ENCODE results near the gene PHF2.

The PHF2 gene

DNA sequence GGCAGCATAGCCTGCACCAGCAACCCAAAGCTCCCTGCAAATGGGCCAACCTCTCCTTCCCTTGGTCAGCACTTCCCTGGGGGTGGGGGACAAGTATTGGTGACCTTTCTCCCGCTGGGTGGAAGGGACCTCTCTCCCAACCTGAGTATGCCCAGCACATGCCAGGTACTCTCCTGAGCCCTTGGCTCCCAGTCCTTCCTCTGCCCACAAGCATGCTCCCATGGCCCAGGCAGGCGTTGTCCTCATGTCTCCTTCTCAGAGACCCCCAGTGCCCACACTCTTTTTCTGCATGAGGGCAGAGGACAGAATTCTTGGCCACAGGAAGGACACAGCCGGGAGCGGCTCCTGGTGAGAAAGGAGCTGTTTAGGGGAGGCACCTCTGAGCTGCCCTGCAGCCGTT, 60.3 kb downstream of the PHF2 start:
- Histone ChIP-seq H3K4me2 (no peak overlapping the region), H3K27me3 (ENCODE audit: insufficient read depth, low read depth) (no peaks in the 10 kb centered on the region), H3K4me1 (ENCODE audit: low read depth, poor library complexity, severe bottlenecking) (no peaks in the 10 kb centered on the region), H4K20me1 (ENCODE audit: insufficient read depth) (no peaks in the 10 kb centered on the region), H2AFZ (ENCODE audit: low read depth) (no peak overlapping the region), H3K9ac (no peak overlapping the region), H3K27ac (no peak overlapping the region), H3K79me2 (ENCODE audit: insufficient read depth, low read depth) (no peaks in the 10 kb centered on the region), H3K36me3 (ENCODE audit: insufficient read depth) (no peaks in the 10 kb centered on the region), H3K4me3 (IDR thresholded peaks at IDR 0.05; ENCODE audit: insufficient read depth, low read depth, low read length) (no peak overlapping the region)
- TF ChIP-seq, protein P1, sequence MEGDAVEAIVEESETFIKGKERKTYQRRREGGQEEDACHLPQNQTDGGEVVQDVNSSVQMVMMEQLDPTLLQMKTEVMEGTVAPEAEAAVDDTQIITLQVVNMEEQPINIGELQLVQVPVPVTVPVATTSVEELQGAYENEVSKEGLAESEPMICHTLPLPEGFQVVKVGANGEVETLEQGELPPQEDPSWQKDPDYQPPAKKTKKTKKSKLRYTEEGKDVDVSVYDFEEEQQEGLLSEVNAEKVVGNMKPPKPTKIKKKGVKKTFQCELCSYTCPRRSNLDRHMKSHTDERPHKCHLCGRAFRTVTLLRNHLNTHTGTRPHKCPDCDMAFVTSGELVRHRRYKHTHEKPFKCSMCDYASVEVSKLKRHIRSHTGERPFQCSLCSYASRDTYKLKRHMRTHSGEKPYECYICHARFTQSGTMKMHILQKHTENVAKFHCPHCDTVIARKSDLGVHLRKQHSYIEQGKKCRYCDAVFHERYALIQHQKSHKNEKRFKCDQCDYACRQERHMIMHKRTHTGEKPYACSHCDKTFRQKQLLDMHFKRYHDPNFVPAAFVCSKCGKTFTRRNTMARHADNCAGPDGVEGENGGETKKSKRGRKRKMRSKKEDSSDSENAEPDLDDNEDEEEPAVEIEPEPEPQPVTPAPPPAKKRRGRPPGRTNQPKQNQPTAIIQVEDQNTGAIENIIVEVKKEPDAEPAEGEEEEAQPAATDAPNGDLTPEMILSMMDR (conservative IDR thresholded peaks at IDR 0.05; ENCODE audit: low read depth, low read length): no peak

GRCh38 chr9:93637886-93638285, 61.5 kb downstream of the PHF2 start:
- Histone ChIP-seq H3K27ac (no peak overlapping the region), H3K4me3 (IDR thresholded peaks at IDR 0.05; ENCODE audit: insufficient read depth, low read depth, low read length) (no peak overlapping the region), H3K9ac (no peak overlapping the region), H2AFZ (ENCODE audit: low read depth) (no peak overlapping the region), H3K4me1 (ENCODE audit: low read depth, poor library complexity, severe bottlenecking) (no peaks in the 10 kb centered on the region), H3K36me3 (ENCODE audit: insufficient read depth) (no peaks in the 10 kb centered on the region), H3K27me3 (ENCODE audit: insufficient read depth, low read depth) (no peaks in the 10 kb centered on the region), H4K20me1 (ENCODE audit: insufficient read depth) (no peaks in the 10 kb centered on the region), H3K79me2 (ENCODE audit: insufficient read depth, low read depth) (no peaks in the 10 kb centered on the region), H3K4me2 (no peak overlapping the region)
- TF ChIP-seq, protein P1 (conservative IDR thresholded peaks at IDR 0.05; ENCODE audit: low read depth, low read length): no peak

GRCh38 chr9:93640027-93640426, 63.6 kb downstream of the PHF2 start:
- H3K27me3 ChIP-seq (ENCODE audit: insufficient read depth, low read depth): no peaks in the 10 kb centered on the region
- no peaks in the 10 kb centered on the region for H3K4me1 ChIP-seq (ENCODE audit: low read depth, poor library complexity, severe bottlenecking)
- H3K27ac ChIP-seq: no peak overlapping the region
- H3K4me3 ChIP-seq (IDR thresholded peaks at IDR 0.05; ENCODE audit: insufficient read depth, low read depth, low read length): no peak overlapping the region
- no peaks in the 10 kb centered on the region for H3K79me2 ChIP-seq (ENCODE audit: insufficient read depth, low read depth)
- no peak overlapping the region for H3K4me2 ChIP-seq
- TF ChIP-seq, protein P1 (conservative IDR thresholded peaks at IDR 0.05; ENCODE audit: low read depth, low read length): no peak
- no peaks in the 10 kb centered on the region for H4K20me1 ChIP-seq (ENCODE audit: insufficient read depth)
- H2AFZ ChIP-seq (ENCODE audit: low read depth): no peak overlapping the region
- no peak overlapping the region for H3K9ac ChIP-seq
- no peaks in the 10 kb centered on the region for H3K36me3 ChIP-seq (ENCODE audit: insufficient read depth)

DNA sequence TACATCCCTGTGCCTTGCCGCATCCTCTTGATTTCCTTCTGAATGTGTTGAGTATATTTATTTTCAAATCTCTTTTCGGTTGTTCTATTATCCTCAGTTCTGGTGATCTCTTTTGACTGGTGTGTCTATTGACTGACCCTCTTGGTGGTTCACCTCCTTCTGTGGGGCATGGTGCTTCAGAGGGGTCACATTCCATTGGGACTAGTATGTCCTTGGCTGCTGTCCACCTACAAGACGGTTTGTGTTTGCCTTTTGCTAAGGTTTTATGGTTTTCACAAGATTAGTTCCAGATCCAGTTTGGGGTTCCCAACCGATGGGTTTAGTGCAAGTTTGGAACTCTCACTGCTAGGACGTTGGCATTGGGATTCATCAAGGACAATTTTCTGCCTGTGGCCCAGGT, 66.6 kb downstream of the PHF2 start:
- Histone ChIP-seq H3K4me2 (no peak overlapping the region), H3K4me1 (ENCODE audit: low read depth, poor library complexity, severe bottlenecking) (no peaks in the 10 kb centered on the region), H3K27me3 (ENCODE audit: insufficient read depth, low read depth) (no peaks in the 10 kb centered on the region), H3K79me2 (ENCODE audit: insufficient read depth, low read depth) (no peaks in the 10 kb centered on the region), H2AFZ (ENCODE audit: low read depth) (no peak overlapping the region), H4K20me1 (ENCODE audit: insufficient read depth) (no peaks in the 10 kb centered on the region), H3K4me3 (IDR thresholded peaks at IDR 0.05; ENCODE audit: insufficient read depth, low read depth, low read length) (no peak overlapping the region), H3K36me3 (ENCODE audit: insufficient read depth) (no peaks in the 10 kb centered on the region), H3K9ac (no peak overlapping the region), H3K27ac (no peak overlapping the region)
- TF ChIP-seq, protein P1 (conservative IDR thresholded peaks at IDR 0.05; ENCODE audit: low read depth, low read length): no peak
